EL (cell line): ENCODE results near the gene NCAPH2.

Source experiments
- DNase-seq: peaks from one replicate; pipeline ENCODE4 v3.0.0-alpha.2; 2016

Gene NCAPH2

DNA sequence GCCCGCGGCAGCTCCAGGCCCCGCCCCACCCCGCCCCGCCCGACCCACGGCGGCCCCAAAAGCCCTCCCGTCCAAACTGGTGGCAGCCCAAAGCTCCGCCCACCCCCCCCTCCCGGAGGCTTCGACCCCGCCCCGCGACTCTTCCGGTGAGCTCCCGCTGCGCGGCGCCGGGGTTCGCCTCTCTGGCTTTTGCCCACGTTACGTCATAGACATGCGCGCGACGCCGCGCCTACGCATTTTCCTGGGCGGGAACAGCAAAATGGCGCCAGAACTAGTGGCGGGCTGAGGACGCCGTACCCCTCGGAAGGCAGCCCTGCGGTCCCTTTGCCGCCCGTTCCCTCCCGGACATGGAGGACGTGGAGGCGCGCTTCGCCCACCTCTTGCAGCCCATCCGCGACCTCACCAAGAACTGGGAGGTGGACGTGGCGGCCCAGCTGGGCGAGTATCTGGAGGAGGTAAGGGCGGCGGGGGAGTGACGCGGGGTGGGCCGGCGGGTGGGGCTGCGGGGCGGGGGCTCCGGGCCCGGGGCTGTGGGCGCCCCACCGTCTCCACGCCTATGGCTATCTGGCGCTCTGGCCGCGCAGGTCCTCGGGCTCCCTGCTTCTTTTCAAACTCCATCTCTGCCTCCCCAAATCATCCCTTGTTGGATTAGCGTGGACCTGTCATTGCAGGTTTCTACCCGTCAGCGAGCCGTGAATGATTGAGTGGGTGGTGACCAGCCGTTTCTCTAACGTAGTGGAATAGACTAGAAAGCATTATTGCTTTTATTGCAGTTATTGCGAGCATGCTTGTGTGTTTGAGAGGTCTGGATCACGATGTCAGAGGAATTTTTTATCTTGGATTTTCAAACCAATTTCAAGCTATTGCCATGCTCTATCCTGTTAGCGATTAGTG, at the start of gene NCAPH2:
NCAPH2 (plus strand) TSS at position 234 of the 894 bp plus-strand sequence; CDS start at position 348, 114 bp downstream.
- DNase-seq, result peak; percentile 97

- no peak for DNase-seq
These were observed 49.0 kb upstream of the NCAPH2 start for GRCh38 chr22:50459016-50459415.

DNA sequence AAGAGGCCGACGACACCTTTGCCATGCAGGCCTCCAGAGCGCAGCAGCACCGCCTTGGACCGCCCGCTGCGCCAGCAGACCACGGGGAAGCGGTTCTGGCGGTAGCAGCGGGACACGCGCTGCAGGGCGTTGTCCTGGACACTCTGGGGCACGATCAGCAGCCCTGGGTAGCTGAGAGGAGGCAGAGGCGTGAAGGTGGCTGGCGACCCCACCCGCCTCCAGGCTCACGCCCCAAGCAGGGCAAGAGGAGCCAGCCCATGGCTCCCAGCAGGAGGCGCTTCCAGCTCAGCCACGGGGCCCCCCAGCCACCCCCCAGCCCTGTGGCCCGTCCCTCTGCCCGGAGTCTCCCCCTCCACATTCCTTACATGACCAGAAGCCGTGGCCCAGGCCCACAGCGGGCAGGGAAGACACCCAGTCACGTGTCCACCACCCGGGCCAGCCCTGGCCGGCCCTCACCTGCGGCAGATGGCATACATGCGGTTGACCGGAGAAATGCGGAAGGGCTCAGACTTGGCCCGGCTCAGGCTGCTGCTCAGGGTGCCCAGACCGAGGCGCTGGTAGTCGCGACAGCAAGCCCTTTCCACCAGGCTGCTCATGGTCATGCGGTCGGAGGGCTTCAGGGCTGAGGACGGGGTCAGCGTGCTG, 48.4 kb upstream of the NCAPH2 start:
- no peak for DNase-seq

- DNase-seq, result no peak
These were observed 47.1 kb upstream of the NCAPH2 start for GRCh38 chr22:50460938-50461337.

- no peak for DNase-seq
These were observed 46.5 kb upstream of the NCAPH2 start for GRCh38 chr22:50461536-50461935.

DNA sequence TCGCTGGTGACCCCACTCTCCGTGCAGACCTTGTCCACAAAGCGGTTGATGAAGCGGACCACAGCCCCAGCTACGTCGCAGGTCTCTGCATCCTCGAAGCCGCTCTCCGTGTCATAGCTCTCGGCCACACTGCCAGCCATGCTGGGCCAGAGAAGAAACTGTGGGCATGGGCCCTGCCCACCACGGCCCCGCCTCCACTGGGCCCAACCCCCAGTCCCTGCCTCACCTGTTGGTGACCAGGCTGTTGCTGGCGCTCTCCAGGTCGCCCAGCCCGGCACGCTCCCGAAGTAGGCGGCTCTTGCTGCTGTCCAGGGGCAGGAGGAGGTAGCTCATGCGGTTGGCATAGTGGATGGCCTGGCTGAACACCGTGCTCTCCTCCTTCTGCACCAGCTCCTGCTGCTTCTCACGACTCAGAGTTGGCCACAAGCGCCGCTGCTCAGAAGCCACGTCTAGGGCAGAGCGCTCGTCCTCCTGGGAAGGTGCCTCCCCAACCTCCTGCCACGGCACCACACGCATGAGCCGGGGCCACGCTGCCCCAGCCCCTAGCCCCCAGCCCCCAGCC, 46.0 kb upstream of the NCAPH2 start:
- no peak for DNase-seq

DNA sequence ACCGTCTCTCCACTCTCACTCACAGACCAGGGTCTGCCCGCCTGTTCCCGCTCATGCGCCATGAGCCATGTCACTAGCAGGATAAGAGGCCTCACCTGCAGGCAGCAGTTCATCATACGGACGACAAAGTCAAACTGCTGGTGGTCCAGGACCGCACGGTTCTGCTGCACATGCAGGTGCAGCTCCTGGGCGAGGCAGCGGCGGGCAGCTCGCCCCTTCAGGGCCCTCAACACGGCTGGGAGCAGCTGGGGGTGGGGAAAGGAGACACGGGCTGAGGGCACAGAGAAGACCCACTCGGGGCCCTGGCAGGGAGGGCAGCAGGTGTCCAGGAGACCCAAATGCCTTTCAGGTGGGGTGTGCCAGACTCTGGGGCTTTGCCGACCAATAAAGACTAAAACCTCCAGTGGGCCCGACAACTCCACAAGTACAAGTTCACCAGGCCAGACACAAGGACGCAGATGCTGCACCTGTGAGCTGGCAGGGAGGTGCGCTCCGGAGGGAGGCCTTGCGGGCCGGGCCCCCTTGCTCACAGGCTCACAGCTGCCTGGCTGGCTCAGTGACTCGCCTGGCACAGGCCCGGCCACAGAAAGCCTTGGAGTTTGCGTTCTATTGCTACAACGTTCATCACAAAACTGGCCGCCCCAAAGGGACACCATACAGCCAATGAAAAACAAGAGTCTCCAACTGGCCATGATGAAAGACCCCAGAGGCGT, 44.7 kb upstream of the NCAPH2 start:
- no peak for DNase-seq

- no peak for DNase-seq
These were observed 43.6 kb upstream of the NCAPH2 start for GRCh38 chr22:50464451-50464850.

- DNase-seq, result no peak
These were observed 42.7 kb upstream of the NCAPH2 start for GRCh38 chr22:50465066-50465930.

DNA sequence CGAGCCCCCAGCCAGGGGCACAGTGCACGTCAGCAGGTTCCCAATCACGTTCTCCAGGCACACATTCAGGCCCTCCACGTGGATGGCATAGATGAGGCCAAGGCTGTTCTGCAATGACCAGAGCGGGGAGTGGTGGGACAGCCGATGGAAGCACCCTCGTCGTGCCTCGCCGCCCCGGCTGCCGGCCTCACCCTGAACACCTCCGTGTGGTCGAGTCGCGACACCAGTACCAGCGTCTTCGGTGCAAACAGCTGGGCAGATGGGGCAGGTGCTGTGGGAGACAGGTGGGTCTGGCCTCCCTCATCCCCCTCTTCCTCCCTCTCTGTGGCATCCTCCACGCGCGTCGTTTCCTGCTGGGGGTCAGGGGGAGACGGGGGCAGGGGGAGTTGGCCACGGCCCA, 40.7 kb upstream of the NCAPH2 start:
- DNase-seq, result no peak

DNA sequence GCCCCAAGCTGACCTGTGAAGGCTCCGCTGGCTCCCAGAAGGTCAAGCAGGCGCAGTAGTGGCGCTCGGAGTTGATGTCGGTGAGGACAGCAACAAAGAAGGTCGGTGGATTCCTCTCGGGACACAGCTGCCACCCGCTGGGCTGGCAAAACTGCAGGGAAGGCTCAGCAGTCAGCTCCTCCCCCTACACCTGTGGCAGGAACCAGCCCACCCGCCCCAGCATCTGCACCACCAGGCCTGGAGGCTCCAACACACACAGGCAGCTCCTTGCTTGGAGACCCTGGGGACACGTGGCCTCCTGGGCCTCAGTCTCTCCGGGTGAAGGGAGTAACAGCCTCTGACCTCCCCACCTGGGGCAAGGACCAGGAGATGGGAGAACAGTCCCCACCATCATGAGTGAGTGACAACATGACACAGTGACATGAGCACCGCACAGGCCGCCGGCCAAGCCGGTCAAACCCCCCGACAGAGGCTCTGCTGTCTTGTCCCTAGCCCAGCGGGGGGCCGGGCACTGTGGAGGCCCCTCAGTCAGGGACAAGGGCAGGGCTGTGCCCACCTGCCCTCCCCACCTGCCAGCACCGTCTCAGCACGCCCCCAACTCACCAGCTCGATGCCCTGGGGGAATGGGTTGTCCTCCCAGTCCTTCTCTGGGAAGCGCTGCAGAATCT, 40.1 kb upstream of the NCAPH2 start:
- no peak for DNase-seq

- no peak for DNase-seq
These were observed 39.4 kb upstream of the NCAPH2 start for GRCh38 chr22:50468626-50469025.

DNA sequence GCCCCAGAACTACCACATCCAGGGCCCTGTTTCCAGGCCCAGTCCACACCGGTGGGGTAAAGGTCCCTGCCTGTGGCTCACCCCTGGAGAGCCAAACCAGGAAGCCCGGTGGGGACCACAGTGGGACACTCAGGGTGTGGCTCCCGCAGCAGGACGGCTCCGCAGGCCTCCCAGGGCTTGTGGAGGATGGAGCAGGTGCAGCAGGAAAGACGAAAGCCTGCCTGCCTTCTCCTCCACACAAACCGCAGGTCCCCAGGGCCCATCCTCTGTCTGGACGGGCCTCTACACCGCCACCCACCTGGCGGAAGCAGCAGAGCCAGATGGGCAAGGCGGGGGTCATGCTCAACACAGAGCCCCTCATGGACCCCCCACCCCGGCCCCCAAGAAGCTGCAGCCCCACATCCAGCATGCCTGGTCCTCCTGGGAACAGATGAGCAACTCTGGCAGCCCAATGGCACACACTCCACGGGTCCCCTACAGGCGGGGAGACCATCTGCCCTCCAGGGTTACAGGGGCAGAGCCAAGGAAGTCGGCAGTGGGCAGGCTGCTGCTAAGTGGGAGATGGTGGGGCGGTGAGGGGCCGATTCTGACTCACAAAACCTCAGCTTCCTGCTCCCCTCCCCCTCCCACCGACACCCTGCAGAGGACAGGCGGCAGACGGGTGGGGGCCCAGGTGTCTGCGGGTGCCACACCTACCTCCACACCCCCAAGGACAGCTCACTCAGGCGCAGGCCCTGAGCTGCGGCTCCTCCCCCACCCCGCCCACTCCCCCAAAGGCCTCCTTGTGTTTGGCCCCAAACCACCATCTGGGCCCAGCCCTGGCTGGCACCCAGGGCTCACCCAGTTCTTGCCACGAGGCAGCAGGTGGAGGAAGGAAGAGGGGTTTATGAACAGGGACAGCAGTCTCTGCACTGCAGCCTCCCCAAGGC, 38.4 kb upstream of the NCAPH2 start:
- peak; percentile 75 for DNase-seq

GRCh38 chr22:50470491-50470890, 37.5 kb upstream of the NCAPH2 start:
- DNase-seq, result no peak

- DNase-seq, result no peak
These were observed 36.7 kb upstream of the NCAPH2 start for GRCh38 chr22:50471197-50471847.

- DNase-seq, result no peak
These were observed 36.1 kb upstream of the NCAPH2 start for GRCh38 chr22:50471962-50472361.

DNA sequence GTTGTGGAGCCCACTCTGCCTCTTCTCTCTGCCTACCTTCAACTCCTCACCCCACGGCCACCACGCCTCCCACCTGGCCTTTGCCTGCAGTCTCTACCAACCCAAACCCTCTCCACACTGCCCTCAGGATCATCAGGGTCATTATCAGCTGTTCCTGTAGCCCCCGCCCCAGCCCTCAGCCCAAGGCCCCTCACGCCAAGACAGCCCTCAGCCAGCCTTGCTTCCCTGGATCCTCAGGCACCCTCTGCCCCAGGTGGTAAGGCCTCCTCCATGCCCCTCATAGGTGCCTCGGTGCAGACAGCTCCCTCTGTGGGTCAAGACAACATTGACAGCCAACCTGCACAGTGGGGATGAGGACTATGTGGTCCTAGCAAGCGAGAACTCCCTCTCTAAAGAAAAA, 34.9 kb upstream of the NCAPH2 start:
- DNase-seq, result no peak

DNA sequence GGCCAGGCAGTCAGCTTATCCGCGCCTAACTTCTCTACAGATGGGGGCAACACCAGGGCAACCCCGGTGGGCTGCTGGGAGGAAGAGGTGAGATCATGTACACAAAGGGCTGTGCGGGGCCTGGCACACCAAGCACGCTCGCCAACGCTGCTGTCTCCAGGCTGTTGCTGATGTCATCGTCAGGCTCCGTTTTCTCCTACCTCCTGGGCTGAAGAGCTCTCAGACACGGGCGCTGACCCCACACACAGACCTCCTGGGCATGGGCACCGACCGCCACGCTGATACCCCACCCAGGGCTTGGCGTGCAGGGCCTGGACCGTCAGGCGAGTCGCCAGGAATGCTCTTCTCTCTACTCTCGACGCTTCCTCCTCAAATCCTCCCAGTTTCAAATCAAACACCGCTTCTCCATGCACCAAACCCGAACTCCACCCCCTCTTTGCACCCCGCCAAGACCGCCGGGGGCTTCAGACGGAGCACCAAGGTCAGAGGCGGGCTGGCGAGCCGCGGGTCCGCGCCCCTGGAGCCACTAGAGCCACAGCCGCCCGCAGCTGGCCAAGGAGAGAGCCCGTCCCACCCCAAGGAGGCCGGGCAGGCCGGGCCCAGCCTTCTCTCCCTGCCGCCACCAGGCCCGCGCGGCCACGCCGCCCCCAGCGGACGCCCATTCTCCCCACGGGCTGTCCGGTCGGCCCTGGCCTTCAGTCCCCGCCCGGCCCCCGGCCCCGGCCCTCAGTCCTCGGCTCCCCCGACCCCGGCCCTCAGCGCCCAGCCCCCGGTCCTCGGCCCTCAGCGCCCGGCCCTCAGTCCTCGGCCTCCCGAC, 34.0 kb upstream of the NCAPH2 start:
- peak; percentile 61 for DNase-seq
